ENCODE data around the gene COL9A3. TPM values are rescaled to one million over a fixed set of nuclear protein-coding genes. Genes with fewer than 3 reads are reported as not detected.

COL9A3 gene
- total RNA-seq, 4 donors from 2014 or later: 6.0 to 223 (median 8.0) TPM

- Histone ChIP-seq H3K27ac (peak overlapping the region in 2 of 4 donors; percentile 43 to 68), H3K36me3 (peaks cover 0 to 36% (median 14%) of the 10 kb centered on the region in 4 donors), H3K4me3 (no peak overlapping the region), H3K9me3 (no peaks in the 10 kb centered on the region), H3K4me1 (peaks cover 4 to 12% (median 7%) of the 10 kb centered on the region in 4 donors), H3K27me3 (no peaks in the 10 kb centered on the region)
- DNase-seq: peak; percentile 42
- TF ChIP-seq POLR2AphosphoS5 (IDR thresholded peaks at IDR 0.05) (peak in 1 of 3 donors; percentile 29), POLR2A (IDR thresholded peaks at IDR 0.05) (no peak)
- 74 to 75% methylated on average over 2 to 23 of the region's 23 CpGs for WGBS, 2 donors (ENCODE audit: low coverage in 1 of 2)
- in situ Hi-C loops (cut with MboI; ENCODE audit: low pct_ligation_motif_present in 1 of 4, low pct_unique_long_range_greater_than_20kb in 1 of 4, low sequenced_read_pairs in 3 of 4): loop anchor here in 2 of 4 donors (25.0 kb wide), 1 partner anchor 126 kb away; the partner anchor contains the start of gene BHLHE23 (in 2 of the 2)
- intact Hi-C loops (cut with DNase I; ENCODE audit: low total_unique reads): no loop called here
Observed at GRCh38 chr20:62885896-62886708, 69.3 kb downstream of the COL9A3 start.

GRCh38 chr20:62886709-62887058 lies 69.8 kb downstream of the COL9A3 start:
- no peak for DNase-seq
- TF ChIP-seq POLR2A (IDR thresholded peaks at IDR 0.05) (no peak), CTCF (IDR thresholded peaks at IDR 0.05) (no peak), POLR2AphosphoS5 (IDR thresholded peaks at IDR 0.05) (no peak), EP300 (IDR thresholded peaks at IDR 0.05; ENCODE audit: low read depth) (no peak)
- peaks cover 0 to 36% (median 17%) of the 10 kb centered on the region in 4 donors for H3K36me3 ChIP-seq
- no peaks in the 10 kb centered on the region for H3K9me3 ChIP-seq
- peak overlapping the region; percentile 21 to 68 (median 48) for H3K27ac ChIP-seq
- H3K27me3 ChIP-seq: no peaks in the 10 kb centered on the region
- intact Hi-C loops (cut with DNase I; ENCODE audit: low total_unique reads): no loop called here
- WGBS, 2 donors (ENCODE audit: low coverage in 1 of 2): 82% methylated on average over 7 of the region's 7 CpGs; no CpG with 5 or more reads in 1 of the 2 donors
- H3K4me1 ChIP-seq: peaks cover 4 to 12% (median 7%) of the 10 kb centered on the region in 4 donors
- in situ Hi-C loops (cut with MboI; ENCODE audit: low pct_ligation_motif_present in 1 of 4, low pct_unique_long_range_greater_than_20kb in 1 of 4, low sequenced_read_pairs in 3 of 4): loop anchor here in 2 of 4 donors (25.0 kb wide), 1 partner anchor 126 kb away; the partner anchor contains the start of gene BHLHE23 (in 2 of the 2)
- no peak overlapping the region for H3K4me3 ChIP-seq

GRCh38 chr20:62887152-62887859 lies 70.5 kb downstream of the COL9A3 start:
- in situ Hi-C loops (cut with MboI; ENCODE audit: low pct_ligation_motif_present in 1 of 4, low pct_unique_long_range_greater_than_20kb in 1 of 4, low sequenced_read_pairs in 3 of 4): loop anchor here in 2 of 4 donors (25.0 kb wide), 1 partner anchor 125 kb away; the partner anchor contains the start of gene BHLHE23 (in 2 of the 2)
- H3K36me3 ChIP-seq: peaks cover 0 to 40% (median 20%) of the 10 kb centered on the region in 4 donors

GRCh38 chr20:62887860-62888239 lies 71.0 kb downstream of the COL9A3 start:
- in situ Hi-C loops (cut with MboI; ENCODE audit: low pct_ligation_motif_present in 1 of 4, low pct_unique_long_range_greater_than_20kb in 1 of 4, low sequenced_read_pairs in 3 of 4) (loop anchor here in 2 of 4 donors (25.0 kb wide), 1 partner anchor 124 kb away; the partner anchor contains the start of gene BHLHE23 (in 2 of the 2)), intact Hi-C loops (cut with DNase I; ENCODE audit: low total_unique reads) (no loop called here)
- Histone ChIP-seq H3K9me3 (no peaks in the 10 kb centered on the region), H3K27me3 (no peaks in the 10 kb centered on the region), H3K36me3 (peaks cover 0 to 45% (median 23%) of the 10 kb centered on the region in 4 donors), H3K27ac (peak overlapping the region; percentile 21 to 58 (median 50)), H3K4me1 (peaks cover 4 to 12% (median 7%) of the 10 kb centered on the region in 4 donors), H3K4me3 (no peak overlapping the region)
- TF ChIP-seq POLR2AphosphoS5 (IDR thresholded peaks at IDR 0.05) (no peak), CTCF (IDR thresholded peaks at IDR 0.05) (no peak), EP300 (IDR thresholded peaks at IDR 0.05; ENCODE audit: low read depth) (no peak), POLR2A (IDR thresholded peaks at IDR 0.05) (no peak)
- 88% methylated on average over 7 of the region's 7 CpGs; no CpG with 5 or more reads in 1 of the 2 donors for WGBS, 2 donors (ENCODE audit: low coverage in 1 of 2)
- no peak for DNase-seq

More at GRCh38 chr20:62887152-62887859, 70.5 kb downstream of the COL9A3 start:
- Histone ChIP-seq H3K9me3 (no peaks in the 10 kb centered on the region), H3K27me3 (no peaks in the 10 kb centered on the region), H3K27ac (peak overlapping the region; percentile 21 to 68 (median 56)), H3K4me3 (no peak overlapping the region), H3K4me1 (peaks cover 4 to 12% (median 7%) of the 10 kb centered on the region in 4 donors)
- WGBS, 2 donors (ENCODE audit: low coverage in 1 of 2): 40% methylated on average over 13 of the region's 13 CpGs; no CpG with 5 or more reads in 1 of the 2 donors
- intact Hi-C loops (cut with DNase I; ENCODE audit: low total_unique reads): no loop called here
- no peak for TF ChIP-seq CTCF (IDR thresholded peaks at IDR 0.05)
- peak; percentile 32 to 39 (median 39) for TF ChIP-seq POLR2AphosphoS5 (IDR thresholded peaks at IDR 0.05)
- TF ChIP-seq EP300 (IDR thresholded peaks at IDR 0.05; ENCODE audit: low read depth): no peak
- TF ChIP-seq POLR2A (IDR thresholded peaks at IDR 0.05): no peak
- peak; percentile 84 for DNase-seq

All from transverse colon (tissue), 4 donors.